WERI-Rb-1 (cell line): Measurements from ENCODE around the gene OMP.

Experiments used
- DNase-seq: peaks from one replicate; pipeline ENCODE4 v3.0.0-alpha.2; 2020
- H3K27ac ChIP-seq: fragments of 250-450 bp; sonication (Bioruptor Pico); 2 replicates; pipeline ENCODE4 v1.5.1; 2020; ENCODE audit warnings: mild to moderate bottlenecking, moderate library complexity
- H3K27me3 ChIP-seq: fragments of 250-450 bp; sonication (Bioruptor Pico); 2 replicates; pipeline ENCODE4 v1.5.1; 2021; ENCODE audit warnings: mild to moderate bottlenecking, low read depth, moderate library complexity; ENCODE audit not compliant: insufficient read depth, severe bottlenecking
- H3K36me3 ChIP-seq: fragments of 250-450 bp; sonication (Bioruptor Pico); 2 replicates; pipeline ENCODE4 v1.5.1; 2020; ENCODE audit warnings: mild to moderate bottlenecking, moderate library complexity
- H3K4me3 ChIP-seq: 2 replicates; pipeline ENCODE4 v1.5.1; 2011; ENCODE audit warnings: low read depth, mild to moderate bottlenecking, control low read depth, low read length
- H3K9me3 ChIP-seq: fragments of 250-450 bp; sonication (Bioruptor Pico); 2 replicates; pipeline ENCODE4 v1.5.1; 2021; ENCODE audit warnings: mild to moderate bottlenecking, moderate library complexity; ENCODE audit not compliant: severe bottlenecking
- CTCF ChIP-seq: IDR thresholded peaks from 2 replicates; pipeline ENCODE4 v1.5.1; 2011; ENCODE audit warnings: low read depth, mild to moderate bottlenecking, control low read depth, inconsistent platforms, low read length

OMP gene

GRCh38 chr11:77129842-77130756 is 27.5 kb downstream of the OMP start:
- Histone ChIP-seq H3K27me3 (no peaks in the 10 kb centered on the region), H3K9me3 (no peaks in the 10 kb centered on the region), H3K36me3 (no peaks in the 10 kb centered on the region), H3K27ac (no peak overlapping the region), H3K4me3 (no peak overlapping the region)
- no peak for TF ChIP-seq CTCF
- no peak for DNase-seq

GRCh38 chr11:77130763-77131513 is 28.3 kb downstream of the OMP start:
- no peaks in the 10 kb centered on the region for H3K9me3 ChIP-seq
- DNase-seq: no peak
- no peak overlapping the region for H3K27ac ChIP-seq
- no peaks in the 10 kb centered on the region for H3K27me3 ChIP-seq
- TF ChIP-seq CTCF: no peak
- no peaks in the 10 kb centered on the region for H3K36me3 ChIP-seq
- H3K4me3 ChIP-seq: no peak overlapping the region

- H3K27ac ChIP-seq: no peak overlapping the region
- DNase-seq: no peak
These were observed 28.9 kb downstream of the OMP start for GRCh38 chr11:77131560-77131959.

GRCh38 chr11:77135069-77135468 is 32.4 kb downstream of the OMP start:
- Histone ChIP-seq H3K27me3 (no peaks in the 10 kb centered on the region), H3K36me3 (no peaks in the 10 kb centered on the region; the same call in none of the 2 replicates), H3K27ac (no peak overlapping the region), H3K4me3 (no peak overlapping the region), H3K9me3 (no peaks in the 10 kb centered on the region)
- TF ChIP-seq CTCF: no peak
- no peak for DNase-seq

More at GRCh38 chr11:77131560-77131959, 28.9 kb downstream of the OMP start:
- no peak for TF ChIP-seq CTCF
- H3K27me3 ChIP-seq: no peaks in the 10 kb centered on the region
- H3K9me3 ChIP-seq: no peaks in the 10 kb centered on the region
- no peaks in the 10 kb centered on the region for H3K36me3 ChIP-seq
- no peak overlapping the region for H3K4me3 ChIP-seq

GRCh38 chr11:77136074-77136473 is 33.4 kb downstream of the OMP start:
- Histone ChIP-seq H3K4me3 (no peak overlapping the region), H3K27ac (no peak overlapping the region), H3K36me3 (peaks cover 3% of the 10 kb centered on the region), H3K27me3 (no peaks in the 10 kb centered on the region), H3K9me3 (no peaks in the 10 kb centered on the region)
- TF ChIP-seq CTCF: no peak
- no peak for DNase-seq
